ENCODE measurements around the gene SBNO2.

SBNO2 gene

GRCh38 chr19:1121395-1121794 lies 52.7 kb downstream of the SBNO2 start:
- TF ChIP-seq EZH2phosphoT487 (IDR thresholded peaks at IDR 0.05; ENCODE audit: borderline replicate concordance) (no peak), CTCF (conservative IDR thresholded peaks at IDR 0.05; ENCODE audit: low read length) (no peak)
- Histone ChIP-seq H3K9me3 (ENCODE audit: insufficient read depth, low read depth, low read length) (no peaks in the 10 kb centered on the region), H3K36me3 (ENCODE audit: insufficient read depth, low read length) (peaks cover 74% of the 10 kb centered on the region; the same call in 1 of the 2 replicates), H3F3A (ENCODE audit: low read depth) (no peaks in the 10 kb centered on the region), H3K4me3 (ENCODE audit: low read length, poor library complexity, severe bottlenecking) (no peak overlapping the region), H3K9ac (ENCODE audit: low read depth, low read length, poor library complexity, severe bottlenecking) (no peak overlapping the region), H2AFZ (ENCODE audit: low read length) (no peak overlapping the region), H4K20me1 (ENCODE audit: insufficient read depth, low read length, poor library complexity, severe bottlenecking) (peaks cover 5% of the 10 kb centered on the region), H3K9me2 (replicated peaks; ENCODE audit: low read depth, low read length) (no peaks in the 10 kb centered on the region), H3K4me1 (ENCODE audit: insufficient read depth, low read length, poor library complexity, severe bottlenecking) (no peaks in the 10 kb centered on the region), H3K79me2 (ENCODE audit: insufficient read depth, low read length) (no peaks in the 10 kb centered on the region; the same call in 1 of the 2 replicates), H3K27me3 (ENCODE audit: insufficient read depth, low read length, poor library complexity, severe bottlenecking) (no peaks in the 10 kb centered on the region), H3K4me2 (ENCODE audit: low read depth, low read length, poor library complexity, severe bottlenecking) (no peak overlapping the region)

GRCh38 chr19:1119475-1120217 lies 54.4 kb downstream of the SBNO2 start:
- H3K9ac ChIP-seq (ENCODE audit: low read depth, low read length, poor library complexity, severe bottlenecking): no peak overlapping the region
- no peaks in the 10 kb centered on the region for H3F3A ChIP-seq (ENCODE audit: low read depth)
- no peaks in the 10 kb centered on the region; the same call in 1 of the 2 replicates for H3K79me2 ChIP-seq (ENCODE audit: insufficient read depth, low read length)
- H3K4me3 ChIP-seq (ENCODE audit: low read length, poor library complexity, severe bottlenecking): no peak overlapping the region
- peaks cover 69% of the 10 kb centered on the region; the same call in 1 of the 2 replicates for H3K36me3 ChIP-seq (ENCODE audit: insufficient read depth, low read length)
- no peaks in the 10 kb centered on the region for H3K9me2 ChIP-seq (replicated peaks; ENCODE audit: low read depth, low read length)
- no peak overlapping the region for H3K4me2 ChIP-seq (ENCODE audit: low read depth, low read length, poor library complexity, severe bottlenecking)
- H3K4me1 ChIP-seq (ENCODE audit: insufficient read depth, low read length, poor library complexity, severe bottlenecking): no peaks in the 10 kb centered on the region
- TF ChIP-seq CTCF (conservative IDR thresholded peaks at IDR 0.05; ENCODE audit: low read length): no peak
- no peak for TF ChIP-seq EZH2phosphoT487 (IDR thresholded peaks at IDR 0.05; ENCODE audit: borderline replicate concordance)
- no peaks in the 10 kb centered on the region for H3K9me3 ChIP-seq (ENCODE audit: insufficient read depth, low read depth, low read length)
- H4K20me1 ChIP-seq (ENCODE audit: insufficient read depth, low read length, poor library complexity, severe bottlenecking): peaks cover 5% of the 10 kb centered on the region
- H3K27me3 ChIP-seq (ENCODE audit: insufficient read depth, low read length, poor library complexity, severe bottlenecking): no peaks in the 10 kb centered on the region
- no peak overlapping the region for H2AFZ ChIP-seq (ENCODE audit: low read length)

- H3K4me3 ChIP-seq (ENCODE audit: low read length, poor library complexity, severe bottlenecking): no peak overlapping the region
- H3K9ac ChIP-seq (ENCODE audit: low read depth, low read length, poor library complexity, severe bottlenecking): no peak overlapping the region
- H4K20me1 ChIP-seq (ENCODE audit: insufficient read depth, low read length, poor library complexity, severe bottlenecking): peaks cover 5% of the 10 kb centered on the region
- H3K27me3 ChIP-seq (ENCODE audit: insufficient read depth, low read length, poor library complexity, severe bottlenecking): no peaks in the 10 kb centered on the region
- H2AFZ ChIP-seq (ENCODE audit: low read length): no peak overlapping the region
- H3K36me3 ChIP-seq (ENCODE audit: insufficient read depth, low read length): peaks cover 66% of the 10 kb centered on the region; the same call in 1 of the 2 replicates
- no peak overlapping the region for H3K4me2 ChIP-seq (ENCODE audit: low read depth, low read length, poor library complexity, severe bottlenecking)
- no peaks in the 10 kb centered on the region for H3K9me2 ChIP-seq (replicated peaks; ENCODE audit: low read depth, low read length)
- H3F3A ChIP-seq (ENCODE audit: low read depth): no peaks in the 10 kb centered on the region
- H3K4me1 ChIP-seq (ENCODE audit: insufficient read depth, low read length, poor library complexity, severe bottlenecking): no peaks in the 10 kb centered on the region
- H3K9me3 ChIP-seq (ENCODE audit: insufficient read depth, low read depth, low read length): no peaks in the 10 kb centered on the region
- H3K79me2 ChIP-seq (ENCODE audit: insufficient read depth, low read length): no peaks in the 10 kb centered on the region
- TF ChIP-seq CTCF (conservative IDR thresholded peaks at IDR 0.05; ENCODE audit: low read length) (no peak), EZH2phosphoT487 (IDR thresholded peaks at IDR 0.05; ENCODE audit: borderline replicate concordance) (no peak)
Measured at GRCh38 chr19:1118999-1119398, 55.1 kb downstream of the SBNO2 start.

All from Loucy (cell line).